ENCODE results near the gene SKAP2. TPM values are rescaled to one million over a fixed set of nuclear protein-coding genes. Genes with fewer than 3 reads are reported as not detected.

Gene SKAP2
- total RNA-seq, 2 donors from 2014 or later, result 3.3 to 3.4 TPM

- Histone ChIP-seq H3K4me1 (ENCODE audit: control insufficient read depth, insufficient read depth, low read length) (no peaks in the 10 kb centered on the region), H3K36me3 (ENCODE audit: control insufficient read depth, insufficient read depth, low read length) (no peaks in the 10 kb centered on the region), H3K27ac (ENCODE audit: low read depth, low read length) (no peak overlapping the region), H3K27me3 (ENCODE audit: control insufficient read depth, insufficient read depth, low read length, poor library complexity, severe bottlenecking) (no peaks in the 10 kb centered on the region), H3K9ac (ENCODE audit: extremely low read depth, low read length, poor library complexity, severe bottlenecking) (no peak overlapping the region), H3K4me3 (ENCODE audit: low read length) (no peak overlapping the region), H3K9me3 (ENCODE audit: control insufficient read depth, low read length) (no peaks in the 10 kb centered on the region)
- no peak overlapping the region for H3K27ac Mint-ChIP-seq
- no peak overlapping the region for H3K4me3 Mint-ChIP-seq
- H3K9me3 Mint-ChIP-seq, result peaks cover 3% of the 10 kb centered on the region
- no peaks in the 10 kb centered on the region for H3K4me1 Mint-ChIP-seq
- WGBS, 2 experiments (ENCODE audit: insufficient coverage in 1 of 2, insufficient read length in 1 of 2), result 88% methylated on average over 2 of the region's 3 CpGs; no CpG with 5 or more reads in 1 of the 2 experiments
- TF ChIP-seq, protein P1, sequence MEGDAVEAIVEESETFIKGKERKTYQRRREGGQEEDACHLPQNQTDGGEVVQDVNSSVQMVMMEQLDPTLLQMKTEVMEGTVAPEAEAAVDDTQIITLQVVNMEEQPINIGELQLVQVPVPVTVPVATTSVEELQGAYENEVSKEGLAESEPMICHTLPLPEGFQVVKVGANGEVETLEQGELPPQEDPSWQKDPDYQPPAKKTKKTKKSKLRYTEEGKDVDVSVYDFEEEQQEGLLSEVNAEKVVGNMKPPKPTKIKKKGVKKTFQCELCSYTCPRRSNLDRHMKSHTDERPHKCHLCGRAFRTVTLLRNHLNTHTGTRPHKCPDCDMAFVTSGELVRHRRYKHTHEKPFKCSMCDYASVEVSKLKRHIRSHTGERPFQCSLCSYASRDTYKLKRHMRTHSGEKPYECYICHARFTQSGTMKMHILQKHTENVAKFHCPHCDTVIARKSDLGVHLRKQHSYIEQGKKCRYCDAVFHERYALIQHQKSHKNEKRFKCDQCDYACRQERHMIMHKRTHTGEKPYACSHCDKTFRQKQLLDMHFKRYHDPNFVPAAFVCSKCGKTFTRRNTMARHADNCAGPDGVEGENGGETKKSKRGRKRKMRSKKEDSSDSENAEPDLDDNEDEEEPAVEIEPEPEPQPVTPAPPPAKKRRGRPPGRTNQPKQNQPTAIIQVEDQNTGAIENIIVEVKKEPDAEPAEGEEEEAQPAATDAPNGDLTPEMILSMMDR (conservative IDR thresholded peaks at IDR 0.05), result no peak
- no peaks in the 10 kb centered on the region for H3K36me3 Mint-ChIP-seq (ENCODE audit: low read depth)
- peaks cover 9% of the 10 kb centered on the region for H3K27me3 Mint-ChIP-seq (ENCODE audit: insufficient read depth)
- DNase-seq, result no peak
Measured at GRCh38 chr7:26815426-26815825, 49.0 kb downstream of the SKAP2 start.

- Mint-ChIP-seq H3K36me3 (ENCODE audit: low read depth) (no peaks in the 10 kb centered on the region), H3K4me3 (no peak overlapping the region), H3K9me3 (peaks cover 3% of the 10 kb centered on the region), H3K27ac (no peak overlapping the region), H3K4me1 (no peaks in the 10 kb centered on the region), H3K27me3 (ENCODE audit: insufficient read depth) (peaks cover 4% of the 10 kb centered on the region)
- no peak overlapping the region for H3K27ac ChIP-seq (ENCODE audit: low read depth, low read length)
- TF ChIP-seq, protein P1 (conservative IDR thresholded peaks at IDR 0.05), result no peak
- no peaks in the 10 kb centered on the region for H3K36me3 ChIP-seq (ENCODE audit: control insufficient read depth, insufficient read depth, low read length)
- no peak overlapping the region for H3K4me3 ChIP-seq (ENCODE audit: low read length)
- H3K9ac ChIP-seq (ENCODE audit: extremely low read depth, low read length, poor library complexity, severe bottlenecking), result no peak overlapping the region
- no peaks in the 10 kb centered on the region for H3K27me3 ChIP-seq (ENCODE audit: control insufficient read depth, insufficient read depth, low read length, poor library complexity, severe bottlenecking)
- no peaks in the 10 kb centered on the region for H3K9me3 ChIP-seq (ENCODE audit: control insufficient read depth, low read length)
- no peaks in the 10 kb centered on the region for H3K4me1 ChIP-seq (ENCODE audit: control insufficient read depth, insufficient read depth, low read length)
- no peak for DNase-seq
- 92 to 100% methylated on average over 1 to 2 of the region's 2 CpGs for WGBS, 2 experiments (ENCODE audit: insufficient coverage in 1 of 2, insufficient read length in 1 of 2)
Measured at GRCh38 chr7:26813432-26813831, 51.0 kb downstream of the SKAP2 start.

DNA sequence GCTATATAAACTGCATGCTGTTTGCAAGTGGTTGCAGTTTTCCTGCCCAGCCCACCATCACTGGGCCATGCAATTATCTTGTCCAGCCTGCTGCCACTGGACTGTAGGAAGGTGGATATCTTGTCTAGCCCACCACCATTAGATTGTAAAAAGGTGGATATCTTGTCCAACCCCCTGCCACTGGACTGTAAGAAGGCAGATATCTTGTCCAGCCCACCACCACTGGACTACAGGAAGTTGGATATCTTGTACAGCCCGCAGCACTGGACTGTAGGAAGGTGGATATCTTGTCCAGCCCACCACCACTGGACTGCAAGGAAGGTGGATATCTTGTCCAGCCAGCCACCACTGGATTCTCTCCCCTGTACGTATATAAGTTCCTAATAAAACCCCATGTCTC, 69.8 kb downstream of the SKAP2 start:
- no peaks in the 10 kb centered on the region for H3K4me1 ChIP-seq (ENCODE audit: control insufficient read depth, insufficient read depth, low read length)
- Mint-ChIP-seq H3K4me1 (no peaks in the 10 kb centered on the region), H3K27me3 (ENCODE audit: insufficient read depth) (no peaks in the 10 kb centered on the region), H3K4me3 (no peak overlapping the region), H3K36me3 (ENCODE audit: low read depth) (no peaks in the 10 kb centered on the region), H3K27ac (no peak overlapping the region), H3K9me3 (no peaks in the 10 kb centered on the region)
- H3K9ac ChIP-seq (ENCODE audit: extremely low read depth, low read length, poor library complexity, severe bottlenecking), result no peak overlapping the region
- H3K4me3 ChIP-seq (ENCODE audit: low read length), result no peak overlapping the region
- H3K27ac ChIP-seq (ENCODE audit: low read depth, low read length), result no peak overlapping the region
- H3K27me3 ChIP-seq (ENCODE audit: control insufficient read depth, insufficient read depth, low read length, poor library complexity, severe bottlenecking), result no peaks in the 10 kb centered on the region
- H3K9me3 ChIP-seq (ENCODE audit: control insufficient read depth, low read length), result no peaks in the 10 kb centered on the region
- no peak for DNase-seq
- TF ChIP-seq, protein P1 (conservative IDR thresholded peaks at IDR 0.05), result no peak
- 98% methylated on average over 2 of the region's 2 CpGs; no CpG with 5 or more reads in 1 of the 2 experiments for WGBS, 2 experiments (ENCODE audit: insufficient coverage in 1 of 2, insufficient read length in 1 of 2)
- no peaks in the 10 kb centered on the region for H3K36me3 ChIP-seq (ENCODE audit: control insufficient read depth, insufficient read depth, low read length)

Measured in endodermal cell (in vitro differentiated cells).